ENCODE results near the gene MEX3C.

MEX3C gene

GRCh38 chr18:51138936-51139335 lies 58.5 kb downstream of the MEX3C start:
- ChIA-PET POLR2A (no interaction called here), CTCF (no interaction called here)
- no peak for TF ChIP-seq CTCF (IDR thresholded peaks at IDR 0.05; ENCODE audit: control extremely low read depth, extremely low read depth, low read depth, missing control alignments)
- DNase-seq (ENCODE audit: extremely low spot score) = no peak

GRCh38 chr18:51137891-51138290 lies 59.6 kb downstream of the MEX3C start:
- TF ChIP-seq CTCF (IDR thresholded peaks at IDR 0.05; ENCODE audit: control extremely low read depth, extremely low read depth, low read depth, missing control alignments) = no peak
- ChIA-PET POLR2A (no interaction called here), CTCF (interaction anchor here (1.0 kb wide), 1 partner anchor 11 kb away, joined by 4 read pairs; no protein-coding TSS in a partner anchor)
- DNase-seq (ENCODE audit: extremely low spot score) = no peak

- POLR2A ChIA-PET = no interaction called here
Measured at GRCh38 chr18:51137026-51137729, 60.3 kb downstream of the MEX3C start.

GRCh38 chr18:51135795-51136194 lies 61.7 kb downstream of the MEX3C start:
- POLR2A ChIA-PET = interaction anchor here (0.6 kb wide), 1 partner anchor 874 kb away, joined by 5 read pairs; no protein-coding TSS in a partner anchor
- CTCF ChIA-PET = interaction anchor here (1.3 to 3.6 kb wide), 3 partner anchors 9 to 15 kb away, joined by 5 to 14 read pairs (median 5); no protein-coding TSS in a partner anchor
- no peak for DNase-seq (ENCODE audit: extremely low spot score)
- TF ChIP-seq CTCF (IDR thresholded peaks at IDR 0.05; ENCODE audit: control extremely low read depth, extremely low read depth, low read depth, missing control alignments) = no peak

More at GRCh38 chr18:51137026-51137729, 60.3 kb downstream of the MEX3C start:
- CTCF ChIA-PET = interaction anchor here (0.6 to 1.0 kb wide), 2 partner anchors 10 to 15 kb away, joined by 3 to 4 read pairs; no protein-coding TSS in a partner anchor
- DNase-seq (ENCODE audit: extremely low spot score) = no peak
- no peak for TF ChIP-seq CTCF (IDR thresholded peaks at IDR 0.05; ENCODE audit: control extremely low read depth, extremely low read depth, low read depth, missing control alignments)

- DNase-seq (ENCODE audit: extremely low spot score) = no peak
- ChIA-PET CTCF (interaction anchor here (1.3 to 3.6 kb wide), 4 partner anchors 8 to 15 kb away, joined by 3 to 14 read pairs (median 5); no protein-coding TSS in a partner anchor), POLR2A (interaction anchor here (0.6 kb wide), 1 partner anchor 874 kb away, joined by 5 read pairs; no protein-coding TSS in a partner anchor)
- no peak for TF ChIP-seq CTCF (IDR thresholded peaks at IDR 0.05; ENCODE audit: control extremely low read depth, extremely low read depth, low read depth, missing control alignments)
Measured at GRCh38 chr18:51135364-51135763, 62.1 kb downstream of the MEX3C start.

GRCh38 chr18:51134721-51135120 lies 62.8 kb downstream of the MEX3C start:
- no peak for DNase-seq (ENCODE audit: extremely low spot score)
- CTCF ChIA-PET = interaction anchor here (1.6 to 3.6 kb wide), 2 partner anchors 9 to 10 kb away, joined by 3 to 14 read pairs; no protein-coding TSS in a partner anchor
- POLR2A ChIA-PET = no interaction called here
- TF ChIP-seq CTCF (IDR thresholded peaks at IDR 0.05; ENCODE audit: control extremely low read depth, extremely low read depth, low read depth, missing control alignments) = no peak
